Measurements from ENCODE around the gene PPFIBP1.

DNA sequence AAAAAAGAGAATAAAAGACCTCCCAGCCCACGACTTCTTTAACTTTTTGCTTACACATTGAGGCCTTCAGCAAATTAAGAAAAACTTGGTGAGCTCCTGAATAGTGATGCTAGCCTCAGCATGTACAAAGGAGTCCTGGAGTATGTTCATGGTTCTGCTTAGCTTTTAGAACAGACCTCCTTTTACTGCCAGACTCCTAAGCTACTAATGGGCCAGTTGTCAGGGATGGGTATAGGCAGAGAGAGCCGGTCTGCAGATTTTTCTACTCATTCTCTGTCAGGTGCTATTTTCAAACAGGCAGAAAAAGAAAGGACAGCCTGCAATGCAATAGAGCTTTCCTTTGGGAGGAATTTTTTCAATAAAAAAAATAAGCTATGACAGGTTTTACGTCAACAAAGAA, 90.4 kb downstream of the PPFIBP1 start:
- TF ChIP-seq, protein P1, sequence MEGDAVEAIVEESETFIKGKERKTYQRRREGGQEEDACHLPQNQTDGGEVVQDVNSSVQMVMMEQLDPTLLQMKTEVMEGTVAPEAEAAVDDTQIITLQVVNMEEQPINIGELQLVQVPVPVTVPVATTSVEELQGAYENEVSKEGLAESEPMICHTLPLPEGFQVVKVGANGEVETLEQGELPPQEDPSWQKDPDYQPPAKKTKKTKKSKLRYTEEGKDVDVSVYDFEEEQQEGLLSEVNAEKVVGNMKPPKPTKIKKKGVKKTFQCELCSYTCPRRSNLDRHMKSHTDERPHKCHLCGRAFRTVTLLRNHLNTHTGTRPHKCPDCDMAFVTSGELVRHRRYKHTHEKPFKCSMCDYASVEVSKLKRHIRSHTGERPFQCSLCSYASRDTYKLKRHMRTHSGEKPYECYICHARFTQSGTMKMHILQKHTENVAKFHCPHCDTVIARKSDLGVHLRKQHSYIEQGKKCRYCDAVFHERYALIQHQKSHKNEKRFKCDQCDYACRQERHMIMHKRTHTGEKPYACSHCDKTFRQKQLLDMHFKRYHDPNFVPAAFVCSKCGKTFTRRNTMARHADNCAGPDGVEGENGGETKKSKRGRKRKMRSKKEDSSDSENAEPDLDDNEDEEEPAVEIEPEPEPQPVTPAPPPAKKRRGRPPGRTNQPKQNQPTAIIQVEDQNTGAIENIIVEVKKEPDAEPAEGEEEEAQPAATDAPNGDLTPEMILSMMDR (optimal IDR thresholded peaks at IDR 0.05 in 1 of 3, IDR thresholded peaks at IDR 0.05 in 1 of 3, conservative IDR thresholded peaks at IDR 0.05 in 1 of 3; ENCODE audit: extremely low read depth in 1 of 3, insufficient read depth in 2 of 3, low read length in 3 of 3), result no peak
- TF ChIP-seq EZH2 (IDR thresholded peaks at IDR 0.05; ENCODE audit: low read length), result no peak
